Activated naive CD8-positive, alpha-beta T cell treated with anti-CD3 and anti-CD28 coated beads for 36 hours (primary cell): ENCODE measurements around the gene WFIKKN1. TPM values are rescaled to one million over a fixed set of nuclear protein-coding genes. Genes with fewer than 3 reads are reported as not detected.
A peak's percentile ranks its signal among the peaks of the same experiment; 100 is the strongest.
"Not testable (repeated sequence)": the region's sequence is repeated elsewhere in the genome, so short reads cannot be mapped to it uniquely, and the experiment has no call there.

ENCODE experiments used
- DNase-seq: peaks from one replicate; pipeline ENCODE4 v3.0.0; 2021
- H3K27ac Mint-ChIP-seq: one replicate; pipeline ENCODE4 v1.8.0; 2022; ENCODE audit warnings: mild to moderate bottlenecking, moderate library complexity, mixed read lengths
- H3K27me3 Mint-ChIP-seq: one replicate; pipeline ENCODE4 v1.8.0; 2022; ENCODE audit warnings: mild to moderate bottlenecking, mixed read lengths
- H3K36me3 Mint-ChIP-seq: one replicate; pipeline ENCODE4 v1.8.0; 2021; ENCODE audit warnings: mild to moderate bottlenecking, mixed read lengths
- H3K4me1 Mint-ChIP-seq: one replicate; pipeline ENCODE4 v1.8.0; 2021; ENCODE audit warnings: mixed read lengths
- H3K4me3 Mint-ChIP-seq: one replicate; pipeline ENCODE4 v1.8.0; 2022; ENCODE audit warnings: mild to moderate bottlenecking, moderate library complexity, mixed read lengths
- H3K9me3 Mint-ChIP-seq: one replicate; pipeline ENCODE4 v1.8.0; 2022; ENCODE audit warnings: mixed read lengths
- total RNA-seq, 2 experiments: library from RNA; stranded (reverse); gene quantifications; one replicate each; pipeline ENCODE4 v1.2.3, GENCODE V29; 2021

Gene WFIKKN1
- total RNA-seq, 2 experiments from 2014 or later = 0.10 TPM; not detected in 1

DNA sequence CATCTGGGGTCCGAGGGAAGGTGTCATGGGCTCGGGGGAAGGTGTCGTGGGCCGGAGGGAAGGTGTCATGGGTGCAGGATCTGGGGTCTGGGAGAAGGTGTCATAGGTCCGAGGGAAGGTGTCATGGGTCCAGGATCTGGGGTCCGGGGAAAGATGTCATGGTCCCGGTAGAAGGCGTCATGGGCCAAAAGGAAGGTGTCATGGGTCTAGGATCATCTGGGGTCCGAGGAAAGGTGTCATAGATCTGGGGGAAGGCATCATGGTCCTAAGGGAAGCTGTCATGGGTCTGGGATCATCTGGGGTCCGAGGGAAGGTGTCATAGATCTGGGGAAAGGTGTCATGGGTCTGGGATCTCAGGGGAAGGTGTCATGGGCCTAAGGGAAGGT, 40.0 kb upstream of the WFIKKN1 start:
- H3K27me3 Mint-ChIP-seq = peaks cover 4% of the 10 kb centered on the region
- H3K36me3 Mint-ChIP-seq = peaks cover 11% of the 10 kb centered on the region
- H3K27ac Mint-ChIP-seq = peak overlapping the region; percentile 13
- H3K4me3 Mint-ChIP-seq = peak overlapping the region; percentile 78
- no peaks in the 10 kb centered on the region for H3K9me3 Mint-ChIP-seq
- peaks cover 25% of the 10 kb centered on the region for H3K4me1 Mint-ChIP-seq
- DNase-seq = no peak

DNA sequence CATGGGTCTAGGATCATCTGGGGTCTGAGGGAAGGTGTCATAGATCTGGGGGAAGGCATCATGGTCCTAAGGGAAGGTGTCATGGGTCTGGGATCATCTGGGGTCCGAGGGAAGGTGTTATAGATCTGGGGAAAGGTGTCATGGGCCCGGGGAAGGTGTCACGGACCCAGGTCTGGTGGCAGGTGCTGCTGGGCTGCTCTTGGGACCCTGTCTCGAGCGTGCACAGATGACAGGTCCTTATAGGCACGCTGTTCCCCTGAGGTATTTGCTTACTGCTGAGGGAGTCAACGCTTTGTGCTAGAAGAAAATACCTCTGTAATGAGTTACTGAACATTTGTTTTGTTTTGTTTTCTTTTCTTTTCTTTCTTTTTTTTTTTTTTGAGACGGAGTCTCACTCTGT, 39.6 kb upstream of the WFIKKN1 start:
- no peak overlapping the region for H3K27ac Mint-ChIP-seq
- H3K4me1 Mint-ChIP-seq = peaks cover 28% of the 10 kb centered on the region
- no peaks in the 10 kb centered on the region for H3K27me3 Mint-ChIP-seq
- peaks cover 11% of the 10 kb centered on the region for H3K36me3 Mint-ChIP-seq
- H3K4me3 Mint-ChIP-seq = peak overlapping the region; percentile 78
- DNase-seq = no peak
- no peaks in the 10 kb centered on the region for H3K9me3 Mint-ChIP-seq

DNA sequence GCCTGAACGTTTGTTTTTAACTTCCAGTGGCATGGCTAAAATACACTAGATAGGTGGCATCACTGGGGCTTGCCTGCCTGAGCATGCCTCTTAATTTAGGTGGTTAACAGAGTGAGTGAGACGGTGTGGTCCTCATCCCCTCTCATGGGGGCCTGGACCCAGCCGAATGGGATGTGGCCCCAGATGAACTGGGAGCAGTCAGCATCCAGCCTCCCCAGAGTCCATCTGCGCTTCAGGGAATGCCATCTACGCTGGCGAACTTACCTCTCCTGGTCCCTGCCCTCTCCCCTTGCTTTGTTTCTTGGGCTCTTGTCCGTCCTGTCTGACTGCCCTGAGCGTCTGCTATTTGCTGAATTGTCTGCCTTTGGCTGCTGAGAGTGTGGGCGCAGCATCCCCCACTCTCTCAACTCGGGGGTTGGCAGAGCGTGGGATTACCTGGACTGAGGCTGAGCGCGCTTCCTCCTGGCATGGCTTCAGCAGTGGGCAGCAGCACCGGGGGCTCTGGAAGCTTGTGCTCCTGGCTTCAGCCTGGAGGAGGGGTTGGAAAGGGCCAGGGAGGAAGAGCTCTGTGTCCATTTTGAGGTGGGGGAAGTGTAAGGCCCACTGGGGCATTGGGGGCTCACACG, 38.8 kb upstream of the WFIKKN1 start:
- Mint-ChIP-seq H3K9me3 (no peaks in the 10 kb centered on the region), H3K36me3 (peaks cover 14% of the 10 kb centered on the region), H3K4me3 (no peak overlapping the region), H3K27ac (no peak overlapping the region), H3K27me3 (no peaks in the 10 kb centered on the region), H3K4me1 (peaks cover 28% of the 10 kb centered on the region)
- no peak for DNase-seq

DNA sequence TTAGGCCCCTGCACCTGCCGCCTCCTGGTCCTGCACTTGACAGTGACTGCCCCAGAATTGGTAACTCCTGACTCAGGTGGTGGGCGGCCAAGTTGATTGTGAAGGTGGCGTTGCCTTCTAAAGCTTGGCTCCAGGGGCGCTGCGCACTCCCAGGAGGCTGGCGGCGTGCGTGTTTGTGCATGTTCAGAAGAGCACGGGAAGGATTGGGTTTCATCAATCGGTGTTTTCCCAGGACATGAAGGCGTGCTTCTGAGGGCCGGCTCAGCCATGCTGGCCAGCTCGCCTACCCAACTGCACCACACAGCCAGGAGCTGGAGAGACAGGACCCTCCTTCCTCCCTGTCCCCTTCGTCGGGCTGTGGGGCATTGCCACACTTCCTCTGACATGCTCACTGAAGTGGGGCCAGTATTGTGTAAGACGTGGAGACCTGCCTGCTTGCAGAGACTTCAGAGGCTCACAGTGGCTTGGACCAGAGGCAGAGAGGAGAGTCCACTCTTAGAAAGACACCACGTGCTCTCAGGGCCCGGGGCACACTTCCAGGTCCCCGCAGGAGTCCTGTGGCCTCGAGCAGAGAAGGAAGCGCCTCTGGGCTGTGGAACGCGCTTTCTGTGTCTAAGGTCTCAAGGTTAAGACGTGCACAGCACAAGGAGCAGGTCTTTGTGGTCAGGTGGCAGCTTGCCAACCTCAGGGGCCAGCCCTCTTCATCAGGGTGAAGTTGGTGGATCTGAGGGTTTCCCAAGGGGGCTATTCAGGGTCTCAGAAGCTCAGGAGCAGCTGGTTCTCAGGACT, 38.1 kb upstream of the WFIKKN1 start:
- H3K4me3 Mint-ChIP-seq = no peak overlapping the region
- no peak overlapping the region for H3K27ac Mint-ChIP-seq

DNA sequence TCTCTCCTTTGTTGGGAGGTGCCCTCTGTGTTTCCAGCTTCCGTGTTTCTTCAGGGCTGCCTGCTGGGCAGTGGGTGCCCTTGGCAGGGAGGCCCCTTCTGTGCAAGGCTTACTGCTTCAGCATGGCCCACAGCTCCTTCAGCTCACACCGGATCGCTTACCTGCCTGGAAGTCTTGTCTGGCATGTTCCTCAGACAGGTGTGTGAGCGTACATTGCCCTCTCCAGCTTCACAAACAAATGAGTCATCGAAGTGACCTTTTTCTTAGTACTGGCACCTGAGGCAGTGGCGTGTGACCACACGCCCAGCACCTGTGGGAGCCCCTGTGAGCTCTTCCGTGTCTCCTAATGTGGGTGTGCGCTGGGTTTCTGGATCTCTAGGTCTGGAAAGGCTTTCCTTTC, 37.4 kb upstream of the WFIKKN1 start:
- H3K36me3 Mint-ChIP-seq = peaks cover 6% of the 10 kb centered on the region
- DNase-seq = no peak
- H3K9me3 Mint-ChIP-seq = no peaks in the 10 kb centered on the region
- H3K4me1 Mint-ChIP-seq = peaks cover 23% of the 10 kb centered on the region
- H3K27me3 Mint-ChIP-seq = no peaks in the 10 kb centered on the region
- H3K4me3 Mint-ChIP-seq = no peak overlapping the region
- H3K27ac Mint-ChIP-seq = no peak overlapping the region

More for the DNA sequence above, 38.1 kb upstream of the WFIKKN1 start:
- Mint-ChIP-seq H3K9me3 (no peaks in the 10 kb centered on the region), H3K27me3 (no peaks in the 10 kb centered on the region), H3K36me3 (peaks cover 12% of the 10 kb centered on the region), H3K4me1 (peaks cover 23% of the 10 kb centered on the region)
- DNase-seq = no peak

DNA sequence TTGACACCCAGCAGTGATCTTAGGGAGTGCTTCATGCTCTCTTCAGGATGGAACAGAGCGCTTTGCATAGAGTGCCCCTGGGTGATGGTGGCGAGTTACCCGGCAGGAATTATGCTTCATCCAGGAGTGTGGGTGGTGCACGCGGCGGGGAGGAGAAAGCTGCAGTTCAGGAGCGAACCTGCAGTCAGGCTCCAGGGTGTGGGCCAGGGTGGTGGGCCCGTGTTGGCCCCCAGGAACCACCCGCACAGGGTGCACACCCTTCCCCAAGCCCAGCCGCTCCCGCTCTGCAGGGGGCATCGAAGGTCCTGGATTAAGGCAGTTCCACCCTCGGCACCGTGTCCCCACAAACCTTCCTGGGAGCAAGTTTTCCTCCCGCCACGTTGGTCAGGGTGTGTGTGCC, 37.0 kb upstream of the WFIKKN1 start:
- H3K27ac Mint-ChIP-seq = no peak overlapping the region
- H3K4me1 Mint-ChIP-seq = peaks cover 23% of the 10 kb centered on the region
- H3K4me3 Mint-ChIP-seq = no peak overlapping the region
- no peaks in the 10 kb centered on the region for H3K9me3 Mint-ChIP-seq
- peaks cover 8% of the 10 kb centered on the region for H3K36me3 Mint-ChIP-seq
- no peaks in the 10 kb centered on the region for H3K27me3 Mint-ChIP-seq
- DNase-seq = no peak

DNA sequence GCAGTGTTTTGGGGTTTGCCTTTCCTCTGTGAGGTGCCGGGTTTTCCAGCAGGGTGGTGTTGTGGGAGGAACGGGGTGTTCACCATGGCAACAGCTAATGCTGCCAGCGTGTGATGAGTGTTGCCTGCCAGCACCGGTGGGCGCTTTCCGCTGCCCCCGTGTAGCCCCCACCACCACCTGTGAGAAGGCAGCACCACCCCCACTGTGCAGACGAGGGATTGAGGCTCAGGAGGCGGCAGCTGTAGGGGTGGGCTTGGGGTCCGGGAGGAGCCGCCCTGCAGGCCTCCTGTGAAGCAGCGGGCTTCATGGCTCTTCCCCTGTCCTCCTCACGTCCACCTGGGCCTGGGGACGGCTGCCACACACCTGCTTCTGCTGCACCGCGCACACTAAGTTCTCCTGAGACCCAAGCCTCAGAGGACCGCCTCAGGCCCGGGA, 35.7 kb upstream of the WFIKKN1 start:
- Mint-ChIP-seq H3K4me3 (no peak overlapping the region), H3K4me1 (peaks cover 23% of the 10 kb centered on the region), H3K27me3 (no peaks in the 10 kb centered on the region), H3K27ac (no peak overlapping the region), H3K9me3 (no peaks in the 10 kb centered on the region), H3K36me3 (peaks cover 15% of the 10 kb centered on the region)
- no peak for DNase-seq

DNA sequence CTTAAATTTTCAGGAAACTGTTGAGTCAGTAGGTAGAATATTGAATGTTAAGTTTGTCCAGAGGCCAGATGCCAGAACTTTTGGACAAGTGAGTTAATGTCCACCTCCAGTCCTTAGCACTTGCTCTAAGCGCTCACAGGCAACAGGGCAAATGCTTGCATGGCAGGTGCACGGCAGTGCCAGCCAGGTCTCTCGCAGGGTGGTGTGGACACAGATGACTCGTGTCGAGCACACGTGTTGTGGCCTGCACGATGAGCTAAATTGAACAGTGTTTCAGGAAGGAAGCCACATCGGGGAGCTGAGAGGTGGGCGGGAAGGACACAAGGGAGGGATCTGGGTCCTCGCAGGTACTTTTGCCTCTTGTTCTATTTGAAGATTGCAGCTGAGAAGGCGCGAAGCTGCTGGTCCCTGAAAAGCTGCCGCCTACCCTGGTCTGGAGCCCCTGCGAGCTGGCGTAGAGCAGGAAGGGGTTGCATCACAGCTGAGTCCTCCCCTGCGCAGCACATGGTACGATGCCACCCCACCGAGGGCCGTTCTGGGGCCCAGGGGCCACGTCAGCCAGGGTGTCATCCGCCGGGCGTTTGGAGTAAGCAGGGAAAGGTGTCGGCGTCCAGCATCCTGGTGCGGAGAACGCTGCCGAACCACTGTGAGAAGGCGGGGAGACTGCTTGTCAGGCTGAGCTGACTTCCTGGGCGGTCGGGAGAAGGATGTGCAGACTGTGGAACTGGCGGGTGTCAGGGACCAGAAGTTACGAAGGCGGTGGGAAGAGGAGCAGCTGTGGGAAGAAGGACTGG, 34.6 kb upstream of the WFIKKN1 start:
- no peaks in the 10 kb centered on the region for H3K9me3 Mint-ChIP-seq
- peaks cover 17% of the 10 kb centered on the region for H3K4me1 Mint-ChIP-seq
- DNase-seq = no peak
- H3K4me3 Mint-ChIP-seq = no peak overlapping the region
- no peaks in the 10 kb centered on the region for H3K27me3 Mint-ChIP-seq
- no peak overlapping the region for H3K27ac Mint-ChIP-seq
- H3K36me3 Mint-ChIP-seq = peaks cover 15% of the 10 kb centered on the region

DNA sequence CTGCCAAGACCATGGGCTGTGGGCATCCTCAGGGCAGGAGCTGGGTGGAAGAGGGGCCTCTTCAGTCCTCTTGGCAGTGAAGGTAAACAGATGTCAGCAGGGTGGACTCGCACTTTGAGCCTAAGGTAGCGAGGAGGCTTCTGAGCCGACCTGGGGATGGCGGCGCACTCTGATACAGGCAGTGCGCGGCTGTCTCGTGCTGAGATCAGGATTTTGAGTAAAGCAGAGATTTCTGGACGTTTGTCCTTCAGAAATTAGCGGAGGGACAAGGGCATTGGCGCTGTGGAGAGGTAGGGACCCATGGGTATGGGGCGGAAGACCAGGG, 34.1 kb upstream of the WFIKKN1 start:
- Mint-ChIP-seq H3K4me1 (peaks cover 15% of the 10 kb centered on the region), H3K27ac (no peak overlapping the region), H3K36me3 (peaks cover 15% of the 10 kb centered on the region), H3K4me3 (no peak overlapping the region), H3K27me3 (no peaks in the 10 kb centered on the region), H3K9me3 (no peaks in the 10 kb centered on the region)
- DNase-seq = no peak

DNA sequence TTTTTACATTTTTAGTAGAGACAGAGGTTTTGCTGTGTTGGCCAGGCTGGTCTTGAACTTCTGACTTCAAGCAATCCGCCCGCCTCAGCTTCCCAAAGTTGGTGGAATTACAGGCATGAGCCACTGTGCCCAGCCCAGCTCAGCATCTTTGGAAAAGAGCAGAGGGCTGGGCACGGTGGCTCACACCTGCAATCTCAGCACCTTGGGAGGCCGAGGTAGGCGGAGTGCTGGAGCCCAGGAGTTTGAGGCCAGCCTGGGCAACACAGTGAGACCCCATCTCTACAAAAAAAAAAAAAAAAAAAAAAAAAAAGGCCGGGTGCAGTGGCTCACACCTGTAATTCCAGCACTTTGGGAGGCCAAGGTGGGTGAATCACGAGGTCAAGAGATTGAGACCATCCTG, 33.1 kb upstream of the WFIKKN1 start:
- not testable (repeated sequence) for H3K4me3 Mint-ChIP-seq, DNase-seq, H3K27me3 Mint-ChIP-seq, H3K9me3 Mint-ChIP-seq, H3K27ac Mint-ChIP-seq
- Mint-ChIP-seq H3K4me1 (peaks cover 13% of the 10 kb centered on the region), H3K36me3 (peaks cover 15% of the 10 kb centered on the region)

DNA sequence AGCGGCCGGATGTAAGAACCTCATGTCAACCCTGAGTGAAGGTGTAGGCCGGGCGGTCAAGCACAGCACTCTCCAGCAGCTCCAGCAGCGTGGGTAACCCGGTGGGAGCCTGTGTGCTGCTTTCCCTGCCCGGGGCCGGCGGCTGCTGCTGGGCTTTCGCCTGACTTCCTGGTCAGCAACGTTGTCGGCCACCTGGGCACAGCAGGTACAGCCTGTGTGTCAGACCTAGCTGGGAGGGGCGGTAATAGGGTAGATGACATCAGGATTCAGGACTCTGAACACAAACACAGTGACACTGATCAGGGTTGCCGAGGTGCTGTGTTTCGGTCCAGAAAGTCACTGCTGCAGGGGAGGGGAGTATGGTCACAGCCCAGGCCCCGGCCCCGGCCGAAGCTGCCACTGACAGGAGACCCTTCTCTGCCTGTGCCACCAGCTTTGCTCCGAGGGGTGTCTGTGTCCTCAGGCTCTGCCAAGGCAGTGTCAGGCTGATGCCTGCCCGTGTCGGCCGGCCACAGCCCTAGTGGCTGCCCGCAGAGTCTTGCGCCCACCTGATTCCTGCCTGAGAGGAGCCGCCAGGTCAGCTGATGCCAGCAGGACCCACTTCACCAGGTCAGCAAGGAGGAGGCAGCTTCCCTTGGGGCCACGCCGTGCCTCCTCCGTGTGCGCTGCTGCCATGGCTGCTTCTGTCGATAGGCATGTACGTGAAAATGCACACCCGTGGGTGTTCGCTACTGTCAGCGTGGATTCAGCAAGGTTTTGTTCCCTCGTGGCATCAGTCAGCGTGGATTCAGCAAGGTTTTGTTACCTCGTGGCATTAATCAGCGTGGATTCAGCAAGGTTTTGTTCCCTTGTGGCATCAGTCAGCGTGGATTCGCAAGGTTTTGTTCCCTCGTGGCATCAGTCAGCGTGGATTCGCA, 31.7 kb upstream of the WFIKKN1 start:
- DNase-seq = no peak
- H3K4me1 Mint-ChIP-seq = peaks cover 18% of the 10 kb centered on the region
- H3K9me3 Mint-ChIP-seq = no peaks in the 10 kb centered on the region
- H3K27ac Mint-ChIP-seq = no peak overlapping the region
- H3K4me3 Mint-ChIP-seq = no peak overlapping the region
- H3K27me3 Mint-ChIP-seq = no peaks in the 10 kb centered on the region
- H3K36me3 Mint-ChIP-seq = peaks cover 16% of the 10 kb centered on the region

DNA sequence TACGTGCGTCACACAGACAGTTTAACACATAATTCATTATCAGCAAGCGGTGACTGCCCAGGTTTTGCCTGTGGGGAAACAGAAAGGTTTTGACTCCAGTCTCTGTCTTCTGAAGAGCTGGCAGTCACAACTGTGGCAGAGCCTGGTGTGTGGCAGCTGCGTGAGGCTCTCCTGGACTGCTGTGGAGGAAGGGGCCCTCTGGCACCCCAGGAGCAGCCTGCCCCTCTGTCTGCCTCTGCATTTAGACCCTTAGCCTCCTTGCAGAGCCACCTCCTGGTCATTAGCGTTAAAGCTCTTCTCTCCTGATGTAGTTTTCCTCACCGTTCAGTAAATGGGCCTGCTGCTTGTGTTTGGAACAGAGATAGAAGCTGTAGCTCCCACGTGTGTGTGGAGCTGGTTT, 30.0 kb upstream of the WFIKKN1 start:
- Mint-ChIP-seq H3K9me3 (no peaks in the 10 kb centered on the region), H3K4me1 (peaks cover 16% of the 10 kb centered on the region), H3K27me3 (no peaks in the 10 kb centered on the region), H3K36me3 (peaks cover 24% of the 10 kb centered on the region), H3K4me3 (no peak overlapping the region), H3K27ac (no peak overlapping the region)
- no peak for DNase-seq

DNA sequence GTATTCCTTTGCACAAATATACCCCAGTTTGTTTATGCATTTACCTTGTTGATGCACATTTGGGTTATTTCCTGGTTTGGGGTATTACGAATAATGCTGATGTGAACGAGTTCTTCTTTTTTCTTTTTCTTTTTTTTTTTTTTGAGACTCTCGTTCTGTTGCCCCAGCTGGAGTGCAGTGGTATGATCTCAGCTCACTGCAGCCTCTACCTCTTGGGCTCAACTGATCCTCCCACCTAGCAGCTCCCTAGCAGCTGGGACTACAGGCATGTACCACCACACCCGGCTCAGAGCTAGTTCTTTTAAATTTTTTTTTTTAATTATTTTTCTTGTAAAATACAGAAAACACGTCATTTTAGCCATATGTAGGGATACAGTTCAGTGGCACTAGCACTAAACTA, 26.9 kb upstream of the WFIKKN1 start:
- DNase-seq = no peak
- H3K27ac Mint-ChIP-seq = no peak overlapping the region
- no peaks in the 10 kb centered on the region for H3K27me3 Mint-ChIP-seq
- H3K4me3 Mint-ChIP-seq = no peak overlapping the region
- H3K9me3 Mint-ChIP-seq = no peaks in the 10 kb centered on the region
- peaks cover 17% of the 10 kb centered on the region for H3K4me1 Mint-ChIP-seq
- H3K36me3 Mint-ChIP-seq = peaks cover 15% of the 10 kb centered on the region

DNA sequence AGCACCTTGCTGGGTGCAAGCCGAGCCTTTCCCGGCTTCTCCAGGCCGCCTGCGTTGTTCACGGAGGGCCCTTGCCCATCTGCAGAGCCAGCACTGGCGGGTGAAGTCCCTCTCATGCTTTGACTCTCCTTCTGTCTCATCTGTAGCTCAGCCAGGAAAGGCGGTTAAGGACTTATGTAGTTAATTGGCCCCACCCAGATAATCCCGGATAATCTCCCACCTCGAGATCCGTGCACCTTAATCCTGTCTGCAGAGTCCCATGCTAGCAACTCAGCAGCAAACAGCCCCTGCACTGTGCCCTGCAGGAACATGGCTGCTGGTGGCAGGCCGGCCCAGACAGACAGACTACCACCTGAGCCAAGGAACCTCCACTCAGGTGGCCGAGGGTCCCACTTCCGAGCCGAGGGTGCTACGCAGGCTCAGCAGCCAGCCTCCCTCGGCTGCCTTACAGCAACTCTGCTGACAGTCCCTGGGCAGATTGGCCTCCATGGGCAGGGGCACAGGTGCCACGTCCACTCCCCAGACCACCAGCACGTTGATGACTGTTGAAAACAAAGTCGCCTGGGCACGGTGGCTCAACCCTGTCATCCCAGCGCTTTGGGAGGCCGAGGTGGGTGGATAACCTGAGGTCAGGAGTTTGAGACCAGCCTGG, 24.0 kb upstream of the WFIKKN1 start:
- H3K27me3 Mint-ChIP-seq = no peaks in the 10 kb centered on the region
- H3K4me1 Mint-ChIP-seq = peaks cover 23% of the 10 kb centered on the region
- peaks cover 9% of the 10 kb centered on the region for H3K36me3 Mint-ChIP-seq
- no peaks in the 10 kb centered on the region for H3K9me3 Mint-ChIP-seq
- no peak for DNase-seq
- H3K27ac Mint-ChIP-seq = no peak overlapping the region
- no peak overlapping the region for H3K4me3 Mint-ChIP-seq
